Spleen (tissue), 11 donors: ENCODE results near the gene CARM1. TPM values are rescaled to one million over a fixed set of nuclear protein-coding genes. Genes with fewer than 3 reads are reported as not detected.

ENCODE experiments used
- DNase-seq: peaks from one replicate; pipeline ENCODE4 v3.0.0-alpha.2; 2020
- H3K27ac ChIP-seq, 8 donors: fragments of 200-600 bp; sonication (generic) in 7 of 8; 1 replicate in 4 of 8; 2 replicates in 4 of 8; pipeline versions ENCODE4 v1.5.0 to v1.8.0; 2016 to 2021; ENCODE audit warnings: inconsistent platforms in 4 of 8, mild to moderate bottlenecking in 4 of 8, moderate library complexity in 1 of 8
- H3K27me3 ChIP-seq, 7 donors: fragments of 200-600 bp; sonication (generic) in 6 of 7; replicated peaks in 1 of 7; 1 replicate in 4 of 7; 2 replicates in 3 of 7; pipeline versions ENCODE4 v1.5.0 to v1.8.0; 2016 to 2021; ENCODE audit warnings: inconsistent platforms in 3 of 7, mild to moderate bottlenecking in 1 of 7
- H3K36me3 ChIP-seq, 6 donors: fragments of 200-600 bp; sonication (generic) in 5 of 6; 1 replicate in 4 of 6; 2 replicates in 2 of 6; pipeline versions ENCODE4 v1.5.0 to v1.8.0; 2016 to 2021; ENCODE audit warnings: inconsistent platforms in 2 of 6
- H3K4me1 ChIP-seq, 6 donors: fragments of 200-600 bp; sonication (generic) in 5 of 6; 1 replicate in 3 of 6; 2 replicates in 3 of 6; pipeline versions ENCODE4 v1.5.0 to v1.8.0; 2016 to 2021; ENCODE audit warnings: inconsistent platforms in 3 of 6
- H3K4me3 ChIP-seq, 8 donors: fragments of 200-600 bp; sonication (generic) in 7 of 8; 1 replicate in 4 of 8; 2 replicates in 4 of 8; pipeline versions ENCODE4 v1.5.0 to v1.8.0; 2016 to 2021; ENCODE audit warnings: inconsistent platforms in 4 of 8, mild to moderate bottlenecking in 4 of 8, moderate library complexity in 2 of 8
- H3K9me3 ChIP-seq, 8 donors: fragments of 200-600 bp; sonication (generic) in 7 of 8; 1 replicate in 4 of 8; 2 replicates in 4 of 8; pipeline versions ENCODE4 v1.5.0 to v1.8.0; 2016 to 2021; ENCODE audit warnings: inconsistent platforms in 4 of 8
- POLR2A ChIP-seq, 3 donors: fragments of 450-650 bp; IDR thresholded peaks; one replicate each; pipeline ENCODE4 v1.5.1; 2017; ENCODE audit warnings: antibody characterized with exemption in 3 of 3, mild to moderate bottlenecking in 1 of 3
- POLR2AphosphoS5 ChIP-seq, 3 donors: sonication (generic); formaldehyde crosslinking; IDR thresholded peaks; one replicate each; pipeline ENCODE4 v1.5.1; 2017; ENCODE audit warnings: antibody characterized with exemption in 3 of 3
- WGBS, 5 donors: extraction: QIAGEN DNeasy Blood & Tissue Kit in 3 of 5; methylation state at CpG; one replicate each; pipeline versions ENCODE4 v1.1.5 to v1.1.7; 2013 to 2018; 5-methylcytosine and 5-hydroxymethylcytosine counted together
- intact Hi-C: fragments of 100-400 bp; cut with DNase I; formaldehyde crosslinking; loops from one replicate; pipeline ENCODE4 v1.15.0; 2023; ENCODE audit warnings: low total_unique reads
- polyA plus RNA-seq, 3 donors: library from polyadenylated mRNA; stranded (reverse); fragments of 200-250 nt; gene quantifications; one replicate each; pipeline ENCODE4 v1.2.1, GENCODE V29; 2013
- total RNA-seq, 7 donors: library from RNA; depleted of rRNA in 3 of 7; stranded (reverse); fragments of >200 nt in 3 of 7; fragmentation: NEBNext Ultra II Directional in 4 of 7; extraction: Animal tissue kit (Norgen Biotek cat#: 25700) in 4 of 7; gene quantifications; one replicate each; pipeline versions ENCODE4 v1.1.0 to v1.2.1, GENCODE V29; 2016 to 2021
- TF ChIP-seq, protein P1 (sequence below), 11 experiments: fragments of 200-600 bp in 7 of 11; fragments of 450-650 bp in 4 of 11; sonication (generic) in 4 of 11; IDR thresholded peaks in 8 of 11; conservative IDR thresholded peaks in 3 of 11; 1 replicate in 7 of 11; 2 replicates in 4 of 11; pipeline versions ENCODE4 v1.4.0 to v1.8.0; 2016 to 2021; ENCODE audit warnings: antibody characterized with exemption in 11 of 11, inconsistent platforms in 4 of 11, mild to moderate bottlenecking in 1 of 11
- donor health status: healthy with polysubstance abuse.
- donor health status: DM: no; HTN: no; CAD: no; lungs with moderate emphysema.
- donor health status: DM: no; HTN: no; CAD: no.
- donor health status: Bipolar disorder and iron deficiency.
- donor health status: healthy.
- donor health status: DM: no; HTN: no; CAD: no.
- donor health status: DM: yes; HTN: yes; CAD: no.

The CARM1 gene
- total and polyA plus RNA-seq, 10 donors = 13.6 to 32.0 (median 24.6) TPM

DNA sequence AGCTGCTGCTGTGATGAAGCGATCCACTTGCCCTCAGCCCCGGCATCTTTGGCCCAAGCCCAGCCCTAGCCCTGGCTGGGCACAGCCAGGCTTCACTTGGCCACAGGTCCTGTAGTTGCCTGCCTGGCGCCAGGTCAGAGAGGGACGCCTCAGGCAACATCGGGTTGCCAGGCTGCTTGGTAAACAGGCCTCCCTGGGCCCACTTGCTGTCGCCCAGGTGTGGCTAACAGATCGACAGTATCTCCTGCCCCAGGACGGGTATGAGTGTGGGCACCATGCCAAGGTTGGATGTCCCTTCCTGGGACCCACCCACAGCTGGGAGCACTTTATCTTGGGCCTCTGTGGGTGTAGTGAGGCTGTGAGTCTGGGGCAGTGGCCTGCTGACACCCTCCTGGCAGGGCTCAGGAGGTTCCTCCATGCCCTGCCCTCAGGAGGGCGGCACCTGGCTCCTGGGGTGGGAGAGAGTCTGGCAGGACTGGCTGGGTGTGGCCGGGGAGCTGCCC is 27.8 kb downstream of the CARM1 start:
- peaks cover 6 to 36% (median 15%) of the 10 kb centered on the region in 6 donors for H3K4me1 ChIP-seq
- H3K36me3 ChIP-seq = peaks cover 0 to 4% (median 0%) of the 10 kb centered on the region in 6 donors
- WGBS, 5 donors = 81 to 93% (median 83%) methylated on average over 8 to 10 of the region's 10 CpGs
- DNase-seq = no peak
- peaks cover 0 to 10% (median 6%) of the 10 kb centered on the region in 8 donors for H3K9me3 ChIP-seq
- peak overlapping the region in 1 of 8 donors; percentile 1 for H3K27ac ChIP-seq
- TF ChIP-seq POLR2A (IDR thresholded peaks at IDR 0.05) = no peak
- TF ChIP-seq POLR2AphosphoS5 (IDR thresholded peaks at IDR 0.05) = no peak
- TF ChIP-seq, protein P1, sequence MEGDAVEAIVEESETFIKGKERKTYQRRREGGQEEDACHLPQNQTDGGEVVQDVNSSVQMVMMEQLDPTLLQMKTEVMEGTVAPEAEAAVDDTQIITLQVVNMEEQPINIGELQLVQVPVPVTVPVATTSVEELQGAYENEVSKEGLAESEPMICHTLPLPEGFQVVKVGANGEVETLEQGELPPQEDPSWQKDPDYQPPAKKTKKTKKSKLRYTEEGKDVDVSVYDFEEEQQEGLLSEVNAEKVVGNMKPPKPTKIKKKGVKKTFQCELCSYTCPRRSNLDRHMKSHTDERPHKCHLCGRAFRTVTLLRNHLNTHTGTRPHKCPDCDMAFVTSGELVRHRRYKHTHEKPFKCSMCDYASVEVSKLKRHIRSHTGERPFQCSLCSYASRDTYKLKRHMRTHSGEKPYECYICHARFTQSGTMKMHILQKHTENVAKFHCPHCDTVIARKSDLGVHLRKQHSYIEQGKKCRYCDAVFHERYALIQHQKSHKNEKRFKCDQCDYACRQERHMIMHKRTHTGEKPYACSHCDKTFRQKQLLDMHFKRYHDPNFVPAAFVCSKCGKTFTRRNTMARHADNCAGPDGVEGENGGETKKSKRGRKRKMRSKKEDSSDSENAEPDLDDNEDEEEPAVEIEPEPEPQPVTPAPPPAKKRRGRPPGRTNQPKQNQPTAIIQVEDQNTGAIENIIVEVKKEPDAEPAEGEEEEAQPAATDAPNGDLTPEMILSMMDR (IDR thresholded peaks at IDR 0.05 in 8 of 11, conservative IDR thresholded peaks at IDR 0.05 in 3 of 11) = no peak
- no peaks in the 10 kb centered on the region for H3K27me3 ChIP-seq
- intact Hi-C loops = no loop called here
- no peak overlapping the region for H3K4me3 ChIP-seq

DNA sequence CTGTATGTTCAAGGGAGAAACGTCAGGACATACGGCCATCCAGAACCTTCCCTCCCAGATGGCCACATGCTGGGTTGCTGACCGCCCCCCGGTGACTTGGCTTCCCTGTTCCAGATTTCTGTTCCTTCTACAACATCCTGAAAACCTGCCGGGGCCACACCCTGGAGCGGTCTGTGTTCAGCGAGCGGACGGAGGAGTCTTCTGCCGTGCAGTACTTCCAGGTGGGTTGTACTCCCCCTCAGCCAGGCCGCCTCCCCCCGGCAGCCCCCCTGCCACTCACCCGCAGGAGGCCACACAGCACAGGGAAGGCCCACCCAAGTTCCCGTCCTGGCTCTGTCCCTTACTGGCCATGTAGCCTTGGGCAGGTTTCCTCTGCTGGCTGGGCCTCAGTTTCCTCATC is 36.6 kb downstream of the CARM1 start:
- peaks cover 0 to 4% (median under 1%) of the 10 kb centered on the region in 8 donors for H3K9me3 ChIP-seq
- H3K4me1 ChIP-seq = no peaks in the 10 kb centered on the region
- H3K4me3 ChIP-seq = no peak overlapping the region
- 89 to 95% (median 92%) methylated on average over 10 to 14 of the region's 14 CpGs for WGBS, 5 donors
- no peak for DNase-seq
- H3K36me3 ChIP-seq = peaks cover 0 to 82% (median 46%) of the 10 kb centered on the region in 6 donors
- no peak overlapping the region for H3K27ac ChIP-seq
- TF ChIP-seq POLR2A (IDR thresholded peaks at IDR 0.05) (no peak), POLR2AphosphoS5 (IDR thresholded peaks at IDR 0.05) (no peak)
- TF ChIP-seq, protein P1 (IDR thresholded peaks at IDR 0.05 in 8 of 11, conservative IDR thresholded peaks at IDR 0.05 in 3 of 11) = no peak
- intact Hi-C loops = no loop called here
- H3K27me3 ChIP-seq = no peaks in the 10 kb centered on the region

GRCh38 chr19:10908380-10908960 is 37.1 kb downstream of the CARM1 start:
- H3K4me3 ChIP-seq = no peak overlapping the region
- intact Hi-C loops = no loop called here
- H3K36me3 ChIP-seq = peaks cover 0 to 86% (median 49%) of the 10 kb centered on the region in 6 donors
- TF ChIP-seq POLR2A (IDR thresholded peaks at IDR 0.05) = no peak
- TF ChIP-seq, protein P1 (IDR thresholded peaks at IDR 0.05 in 8 of 11, conservative IDR thresholded peaks at IDR 0.05 in 3 of 11) = no peak
- TF ChIP-seq POLR2AphosphoS5 (IDR thresholded peaks at IDR 0.05) = no peak
- no peaks in the 10 kb centered on the region for H3K9me3 ChIP-seq
- WGBS, 5 donors = 94 to 96% (median 95%) methylated on average over 15 to 17 of the region's 17 CpGs
- no peaks in the 10 kb centered on the region for H3K4me1 ChIP-seq
- DNase-seq = no peak
- no peaks in the 10 kb centered on the region for H3K27me3 ChIP-seq
- H3K27ac ChIP-seq = no peak overlapping the region

GRCh38 chr19:10911579-10912363 is 40.4 kb downstream of the CARM1 start:
- H3K27ac ChIP-seq = peak overlapping the region in 1 of 8 donors; percentile 45
- WGBS, 5 donors = 91 to 95% (median 93%) methylated on average over 24 to 31 of the region's 31 CpGs
- H3K4me1 ChIP-seq = no peaks in the 10 kb centered on the region
- no peak for DNase-seq
- no peaks in the 10 kb centered on the region for H3K27me3 ChIP-seq
- no peak overlapping the region for H3K4me3 ChIP-seq
- H3K36me3 ChIP-seq = peaks cover 0 to 99% (median 64%) of the 10 kb centered on the region in 6 donors
- TF ChIP-seq POLR2AphosphoS5 (IDR thresholded peaks at IDR 0.05) (no peak), POLR2A (IDR thresholded peaks at IDR 0.05) (no peak)
- TF ChIP-seq, protein P1 (IDR thresholded peaks at IDR 0.05 in 8 of 11, conservative IDR thresholded peaks at IDR 0.05 in 3 of 11) = no peak
- no peaks in the 10 kb centered on the region for H3K9me3 ChIP-seq
- intact Hi-C loops = no loop called here
